Activated B cell treated with CpG ODN at 0.5 μM for 24 hours (primary cell): ENCODE measurements around the gene UROD. TPM values are rescaled to one million over a fixed set of nuclear protein-coding genes. Genes with fewer than 3 reads are reported as not detected.
"Not testable (repeated sequence)": the region's sequence is repeated elsewhere in the genome, so short reads cannot be mapped to it uniquely, and the experiment has no call there.

Source experiments
- ATAC-seq: fragments of 200-7000 bp; cut with Tn5 transposase; one replicate; pipeline ENCODE4 v1.10.0; 2021; ENCODE audit warnings: low read depth, mild to moderate bottlenecking, moderate library complexity
- CTCF ChIA-PET: fragments of 350-600 bp; sonication (Branson Sonifier 250); formaldehyde crosslinking; loops from one replicate; lab custom pipeline; 2021; ENCODE audit warnings: antibody characterized with exemption; lab: Charles Lee
- POLR2A ChIA-PET: fragments of 350-600 bp; sonication (Branson Sonifier 250); formaldehyde crosslinking; loops from one replicate; lab custom pipeline; 2021; ENCODE audit warnings: antibody characterized with exemption; lab: Charles Lee
- DNase-seq: peaks from one replicate; pipeline ENCODE4 v3.0.0; 2022
- H3K27ac Mint-ChIP-seq: one replicate; pipeline ENCODE4 v1.8.0; 2020; ENCODE audit warnings: mixed read lengths
- H3K27me3 Mint-ChIP-seq: one replicate; pipeline ENCODE4 v1.8.0; 2021; ENCODE audit warnings: mixed read lengths
- H3K36me3 Mint-ChIP-seq: one replicate; pipeline ENCODE4 v1.8.0; 2021; ENCODE audit warnings: low read depth, mixed read lengths
- H3K4me1 Mint-ChIP-seq: one replicate; pipeline ENCODE4 v1.8.0; 2021; ENCODE audit warnings: mixed read lengths
- H3K4me3 Mint-ChIP-seq: one replicate; pipeline ENCODE4 v1.8.0; 2020; ENCODE audit warnings: mild to moderate bottlenecking, mixed read lengths
- H3K9me3 Mint-ChIP-seq: one replicate; pipeline ENCODE4 v1.8.0; 2020; ENCODE audit warnings: mixed read lengths
- intact Hi-C: fragments of 100-400 bp; cut with micrococcal nuclease; formaldehyde crosslinking; loops from one replicate; pipeline ENCODE4 v1.15.1; 2024
- total RNA-seq: library from RNA; stranded (reverse); gene quantifications from 2 replicates; pipeline ENCODE4 v1.2.3, GENCODE V29; 2022
- TF ChIP-seq, protein P1 (sequence below): fragments of 200-600 bp; IDR thresholded peaks from one replicate; pipeline ENCODE4 v1.8.0; 2022; ENCODE audit warnings: antibody characterized with exemption, mild to moderate bottlenecking

Gene UROD
- total RNA-seq, 1 donor from 2014 or later = 60.3 TPM

DNA sequence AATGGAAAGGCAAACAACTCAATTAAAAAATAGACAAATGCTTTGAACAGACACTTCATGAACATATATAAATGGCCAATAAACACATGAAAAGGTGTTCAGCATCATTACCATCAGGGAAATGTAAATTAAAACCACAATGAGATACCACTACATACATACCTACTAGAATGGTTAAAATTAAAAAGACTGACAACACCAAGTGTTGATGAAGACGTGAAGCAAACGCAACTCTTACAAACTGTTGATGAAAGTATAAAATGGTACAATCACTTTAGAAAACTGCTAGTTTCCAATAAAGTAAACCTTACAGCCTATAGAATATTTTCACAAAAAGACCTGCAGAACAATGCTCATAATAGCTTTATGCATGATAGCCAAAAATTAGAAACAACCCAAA, 35.8 kb upstream of the UROD start:
- DNase-seq = no peak
- H3K27ac Mint-ChIP-seq = no peak overlapping the region
- peaks cover 6% of the 10 kb centered on the region for H3K9me3 Mint-ChIP-seq
- H3K4me1 Mint-ChIP-seq = peaks cover 12% of the 10 kb centered on the region
- TF ChIP-seq, protein P1, sequence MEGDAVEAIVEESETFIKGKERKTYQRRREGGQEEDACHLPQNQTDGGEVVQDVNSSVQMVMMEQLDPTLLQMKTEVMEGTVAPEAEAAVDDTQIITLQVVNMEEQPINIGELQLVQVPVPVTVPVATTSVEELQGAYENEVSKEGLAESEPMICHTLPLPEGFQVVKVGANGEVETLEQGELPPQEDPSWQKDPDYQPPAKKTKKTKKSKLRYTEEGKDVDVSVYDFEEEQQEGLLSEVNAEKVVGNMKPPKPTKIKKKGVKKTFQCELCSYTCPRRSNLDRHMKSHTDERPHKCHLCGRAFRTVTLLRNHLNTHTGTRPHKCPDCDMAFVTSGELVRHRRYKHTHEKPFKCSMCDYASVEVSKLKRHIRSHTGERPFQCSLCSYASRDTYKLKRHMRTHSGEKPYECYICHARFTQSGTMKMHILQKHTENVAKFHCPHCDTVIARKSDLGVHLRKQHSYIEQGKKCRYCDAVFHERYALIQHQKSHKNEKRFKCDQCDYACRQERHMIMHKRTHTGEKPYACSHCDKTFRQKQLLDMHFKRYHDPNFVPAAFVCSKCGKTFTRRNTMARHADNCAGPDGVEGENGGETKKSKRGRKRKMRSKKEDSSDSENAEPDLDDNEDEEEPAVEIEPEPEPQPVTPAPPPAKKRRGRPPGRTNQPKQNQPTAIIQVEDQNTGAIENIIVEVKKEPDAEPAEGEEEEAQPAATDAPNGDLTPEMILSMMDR = no peak
- CTCF ChIA-PET = no interaction called here
- no peaks in the 10 kb centered on the region for H3K27me3 Mint-ChIP-seq
- H3K36me3 Mint-ChIP-seq = peaks cover 70% of the 10 kb centered on the region
- intact Hi-C loops = no loop called here
- POLR2A ChIA-PET = no interaction called here
- no peak for ATAC-seq
- no peak overlapping the region for H3K4me3 Mint-ChIP-seq

- CTCF ChIA-PET = not testable (repeated sequence)
Measured at GRCh38 chr1:44977372-44977771, 34.7 kb upstream of the UROD start.

GRCh38 chr1:44985747-44986359, 26.2 kb upstream of the UROD start:
- ChIA-PET CTCF (interaction anchor here (1.0 to 1.8 kb wide), 3 partner anchors 25 to 255 kb away, joined by 3 to 9 read pairs (median 3); partner anchors contain the start of gene HECTD3), POLR2A (interaction anchor here (0.6 to 3.9 kb wide), 20 partner anchors 12 to 623 kb away, joined by 3 to 52 read pairs (median 6); partner anchors contain the start of genes ARMH1, HECTD3, PLK3 and RPS8)
- no peak for ATAC-seq
- Mint-ChIP-seq H3K9me3 (no peaks in the 10 kb centered on the region), H3K36me3 (peaks cover 12% of the 10 kb centered on the region), H3K4me3 (peak overlapping the region; percentile 100), H3K27ac (peak overlapping the region; percentile 94), H3K27me3 (no peaks in the 10 kb centered on the region), H3K4me1 (peaks cover 23% of the 10 kb centered on the region)
- TF ChIP-seq, protein P1 = no peak
- no peak for DNase-seq
- intact Hi-C loops = loop anchor here (1.0 to 5.0 kb wide), 7 partner anchors 26 to 354 kb away; partner anchors contain the start of genes BEST4, MUTYH, PLK3 and TOE1

More at GRCh38 chr1:44977372-44977771, 34.7 kb upstream of the UROD start:
- ATAC-seq, H3K27ac Mint-ChIP-seq, H3K27me3 Mint-ChIP-seq, H3K4me3 Mint-ChIP-seq, DNase-seq, intact Hi-C loops, POLR2A ChIA-PET, H3K9me3 Mint-ChIP-seq: not testable (repeated sequence)
- Mint-ChIP-seq H3K4me1 (peaks cover 14% of the 10 kb centered on the region), H3K36me3 (peaks cover 66% of the 10 kb centered on the region)

GRCh38 chr1:44988531-44989156, 23.4 kb upstream of the UROD start:
- no peak overlapping the region for H3K4me3 Mint-ChIP-seq
- POLR2A ChIA-PET = interaction anchor here (0.6 to 3.9 kb wide), 3 partner anchors 22 to 315 kb away, joined by 3 to 22 read pairs (median 6); partner anchors contain the start of gene HECTD3
- intact Hi-C loops = loop anchor here (5.0 kb wide), 1 partner anchor 201 kb away; the partner anchor contains the start of gene BEST4

GRCh38 chr1:44994309-44994898, 17.6 kb upstream of the UROD start:
- ChIA-PET CTCF (no interaction called here), POLR2A (no interaction called here)
- no peak for ATAC-seq
- Mint-ChIP-seq H3K36me3 (no peaks in the 10 kb centered on the region), H3K27me3 (no peaks in the 10 kb centered on the region), H3K9me3 (no peaks in the 10 kb centered on the region), H3K27ac (no peak overlapping the region), H3K4me3 (no peak overlapping the region), H3K4me1 (no peaks in the 10 kb centered on the region)
- intact Hi-C loops = no loop called here
- TF ChIP-seq, protein P1 = no peak
- no peak for DNase-seq

More at GRCh38 chr1:44988531-44989156, 23.4 kb upstream of the UROD start:
- Mint-ChIP-seq H3K36me3 (peaks cover 5% of the 10 kb centered on the region), H3K27me3 (no peaks in the 10 kb centered on the region), H3K27ac (no peak overlapping the region), H3K9me3 (no peaks in the 10 kb centered on the region), H3K4me1 (peaks cover 21% of the 10 kb centered on the region)
- ATAC-seq = no peak
- CTCF ChIA-PET = no interaction called here
- TF ChIP-seq, protein P1 = no peak
- no peak for DNase-seq
